ENCODE data around the gene CAMK2D.

GRCh38 chr4:113675731-113676697 is 85.5 kb downstream of the CAMK2D start:
- no peak for TF ChIP-seq CTCF (IDR thresholded peaks at IDR 0.05; ENCODE audit: low read length)
- no peak for TF ChIP-seq EZH2phosphoT487 (IDR thresholded peaks at IDR 0.05; ENCODE audit: low read length)
